ENCODE measurements around the gene TULP1.

Gene TULP1

GRCh38 chr6:35491558-35492257 is 21.0 kb downstream of the TULP1 start:
- Histone ChIP-seq H3K36me3 (ENCODE audit: insufficient read depth, low read length) (no peaks in the 10 kb centered on the region), H3K79me2 (ENCODE audit: insufficient read depth, low read length) (no peaks in the 10 kb centered on the region), H3K4me3 (ENCODE audit: low read depth in 1 of 2, low read length in 2 of 2) (no peak overlapping the region), H2AFZ (ENCODE audit: low read depth, low read length) (no peak overlapping the region), H3K27me3 (ENCODE audit: insufficient read depth, low read length, poor library complexity) (peaks cover 9% of the 10 kb centered on the region), H3K4me2 (ENCODE audit: insufficient read depth, low read length) (no peak overlapping the region), H3K4me1 (ENCODE audit: insufficient read depth, low read length) (no peaks in the 10 kb centered on the region), H3K9ac (ENCODE audit: low read depth, low read length) (no peak overlapping the region), H3K9me3 (ENCODE audit: insufficient read depth, low read length, severe bottlenecking) (no peaks in the 10 kb centered on the region), H3K27ac (ENCODE audit: low read length) (no peak overlapping the region), H4K20me1 (ENCODE audit: insufficient read depth, low read length) (peaks cover 4% of the 10 kb centered on the region; the same call in 1 of the 2 replicates)
- no peak for ATAC-seq (ENCODE audit: insufficient read depth, low read depth)
- TF ChIP-seq EZH2 (IDR thresholded peaks at IDR 0.05; ENCODE audit: borderline replicate concordance, low read depth, low read length, severe bottlenecking) = no peak
- TF ChIP-seq CTCF (IDR thresholded peaks at IDR 0.05; ENCODE audit: borderline replicate concordance, extremely low read depth, low read length, poor library complexity, severe bottlenecking) = no peak
- DNase-seq = no peak

GRCh38 chr6:35490821-35491557 is 21.7 kb downstream of the TULP1 start:
- H3K9me3 ChIP-seq (ENCODE audit: insufficient read depth, low read length, severe bottlenecking) = no peaks in the 10 kb centered on the region
- no peak overlapping the region for H3K9ac ChIP-seq (ENCODE audit: low read depth, low read length)
- H3K4me2 ChIP-seq (ENCODE audit: insufficient read depth, low read length) = no peak overlapping the region
- H3K79me2 ChIP-seq (ENCODE audit: insufficient read depth, low read length) = no peaks in the 10 kb centered on the region
- no peak for DNase-seq
- no peaks in the 10 kb centered on the region for H3K4me1 ChIP-seq (ENCODE audit: insufficient read depth, low read length)
- peaks cover 9% of the 10 kb centered on the region for H3K27me3 ChIP-seq (ENCODE audit: insufficient read depth, low read length, poor library complexity)
- no peak overlapping the region for H2AFZ ChIP-seq (ENCODE audit: low read depth, low read length)
- ATAC-seq (ENCODE audit: insufficient read depth, low read depth) = no peak
- H3K4me3 ChIP-seq (ENCODE audit: low read depth in 1 of 2, low read length in 2 of 2) = no peak overlapping the region
- peaks cover 4% of the 10 kb centered on the region; the same call in 1 of the 2 replicates for H4K20me1 ChIP-seq (ENCODE audit: insufficient read depth, low read length)
- TF ChIP-seq CTCF (IDR thresholded peaks at IDR 0.05; ENCODE audit: borderline replicate concordance, extremely low read depth, low read length, poor library complexity, severe bottlenecking) = no peak
- TF ChIP-seq EZH2 (IDR thresholded peaks at IDR 0.05; ENCODE audit: borderline replicate concordance, low read depth, low read length, severe bottlenecking) = no peak
- H3K36me3 ChIP-seq (ENCODE audit: insufficient read depth, low read length) = no peaks in the 10 kb centered on the region
- no peak overlapping the region for H3K27ac ChIP-seq (ENCODE audit: low read length)

GRCh38 chr6:35489995-35490791 is 22.5 kb downstream of the TULP1 start:
- no peaks in the 10 kb centered on the region for H4K20me1 ChIP-seq (ENCODE audit: insufficient read depth, low read length)
- H2AFZ ChIP-seq (ENCODE audit: low read depth, low read length) = no peak overlapping the region
- H3K4me2 ChIP-seq (ENCODE audit: insufficient read depth, low read length) = no peak overlapping the region
- H3K27me3 ChIP-seq (ENCODE audit: insufficient read depth, low read length, poor library complexity) = peaks cover 3% of the 10 kb centered on the region
- no peaks in the 10 kb centered on the region for H3K4me1 ChIP-seq (ENCODE audit: insufficient read depth, low read length)
- H3K9me3 ChIP-seq (ENCODE audit: insufficient read depth, low read length, severe bottlenecking) = no peaks in the 10 kb centered on the region
- H3K79me2 ChIP-seq (ENCODE audit: insufficient read depth, low read length) = no peaks in the 10 kb centered on the region
- TF ChIP-seq CTCF (IDR thresholded peaks at IDR 0.05; ENCODE audit: borderline replicate concordance, extremely low read depth, low read length, poor library complexity, severe bottlenecking) = no peak
- no peak for TF ChIP-seq EZH2 (IDR thresholded peaks at IDR 0.05; ENCODE audit: borderline replicate concordance, low read depth, low read length, severe bottlenecking)
- peak; percentile 34 for DNase-seq
- H3K4me3 ChIP-seq (ENCODE audit: low read depth in 1 of 2, low read length in 2 of 2) = no peak overlapping the region
- no peak overlapping the region for H3K9ac ChIP-seq (ENCODE audit: low read depth, low read length)
- ATAC-seq (ENCODE audit: insufficient read depth, low read depth) = no peak
- no peak overlapping the region for H3K27ac ChIP-seq (ENCODE audit: low read length)
- no peaks in the 10 kb centered on the region for H3K36me3 ChIP-seq (ENCODE audit: insufficient read depth, low read length)

Data from DND-41 (cell line).